Gastroesophageal sphincter (tissue), 4 donors: Measurements from ENCODE around the gene ZSCAN9. TPM values are rescaled to one million over a fixed set of nuclear protein-coding genes. Genes with fewer than 3 reads are reported as not detected.

Experiments
- ATAC-seq: fragments of 150-250 bp; one replicate; pipeline ENCODE4 v1.9.1; 2016; ENCODE audit warnings: mild to moderate bottlenecking, moderate library complexity
- H3K27ac ChIP-seq, 4 donors: fragments of 200-600 bp; sonication (generic) in 3 of 4; 1 replicate in 3 of 4; 2 replicates in 1 of 4; pipeline ENCODE4 v1.5.1; 2016 to 2019
- H3K27me3 ChIP-seq: fragments of 200-600 bp; sonication (generic); one replicate; pipeline ENCODE4 v1.5.1; 2019
- H3K36me3 ChIP-seq, 2 donors: fragments of 200-600 bp; sonication (generic); one replicate each; pipeline ENCODE4 v1.5.1; 2019; ENCODE audit warnings: control low read depth in 1 of 2
- H3K4me1 ChIP-seq, 3 donors: fragments of 200-600 bp; sonication (generic); 1 replicate in 2 of 3; 2 replicates in 1 of 3; pipeline ENCODE4 v1.5.1; 2016 to 2019; ENCODE audit warnings: control low read depth in 2 of 3
- H3K4me3 ChIP-seq, 2 donors: fragments of 200-600 bp; sonication (generic); one replicate each; pipeline ENCODE4 v1.5.1; 2019; ENCODE audit warnings: mild to moderate bottlenecking in 1 of 2, moderate library complexity in 1 of 2
- H3K9me3 ChIP-seq, 3 donors: fragments of 200-600 bp; sonication (generic); one replicate each; pipeline ENCODE4 v1.5.1; 2017 to 2019; ENCODE audit warnings: control low read depth in 2 of 3
- EP300 ChIP-seq: sonication (generic); formaldehyde crosslinking; IDR thresholded peaks from one replicate; pipeline ENCODE4 v1.6.1; 2017; ENCODE audit warnings: antibody characterized with exemption, mild to moderate bottlenecking
- POLR2A ChIP-seq, 2 donors: fragments of 450-650 bp; IDR thresholded peaks; one replicate each; pipeline ENCODE4 v1.6.1; 2017; ENCODE audit warnings: antibody characterized with exemption in 2 of 2, mild to moderate bottlenecking in 2 of 2, moderate library complexity in 1 of 2
- POLR2AphosphoS5 ChIP-seq: sonication (generic); formaldehyde crosslinking; IDR thresholded peaks from one replicate; pipeline ENCODE4 v1.6.1; 2017; ENCODE audit warnings: antibody characterized with exemption
- WGBS, 2 donors: methylation state at CpG; one replicate each; pipeline ENCODE4 v1.1.5; 2018; ENCODE audit warnings: low coverage in 1 of 2; 5-methylcytosine and 5-hydroxymethylcytosine counted together
- total RNA-seq, 4 donors: library from RNA; depleted of rRNA; stranded (reverse); fragments of >200 nt; gene quantifications; one replicate each; pipeline ENCODE4 v1.1.0, GENCODE V29; 2016
- TF ChIP-seq, protein P1 (sequence below), 4 experiments: fragments of 200-600 bp in 2 of 4; fragments of 450-650 bp in 2 of 4; sonication (generic) in 1 of 4; IDR thresholded peaks; one replicate each; pipeline ENCODE4 v1.5.1; 2017 to 2019; ENCODE audit warnings: antibody characterized with exemption in 4 of 4, mild to moderate bottlenecking in 2 of 4, moderate library complexity in 2 of 4

Gene ZSCAN9
- total RNA-seq, 4 donors from 2014 or later, result 11.4 to 17.1 (median 12.9) TPM

GRCh38 chr6:28252009-28252975, 27.2 kb downstream of the ZSCAN9 start, which contains the start of gene ZKSCAN4:
TSS of gene ZKSCAN4 (minus strand) at chr6:28252269. CDS start at chr6:28251980, 289 bp downstream.
- peak within 1 kb of the TSS; percentile 2 to 76 (median 60) for H3K27ac ChIP-seq
- peak within 1 kb of the TSS; percentile 46 to 63 for H3K4me3 ChIP-seq
- H3K4me1 ChIP-seq, result peaks cover 7 to 25% (median 13%) of the 10 kb centered on the region in 3 donors
- 7 to 23% methylated on average over 5 to 9 of the region's 14 CpGs for WGBS, 2 donors
- TF ChIP-seq EP300 (no peak), POLR2A (IDR thresholded peaks at IDR 0.05) (no peak), POLR2AphosphoS5 (peak; percentile 14)
- TF ChIP-seq, protein P1, sequence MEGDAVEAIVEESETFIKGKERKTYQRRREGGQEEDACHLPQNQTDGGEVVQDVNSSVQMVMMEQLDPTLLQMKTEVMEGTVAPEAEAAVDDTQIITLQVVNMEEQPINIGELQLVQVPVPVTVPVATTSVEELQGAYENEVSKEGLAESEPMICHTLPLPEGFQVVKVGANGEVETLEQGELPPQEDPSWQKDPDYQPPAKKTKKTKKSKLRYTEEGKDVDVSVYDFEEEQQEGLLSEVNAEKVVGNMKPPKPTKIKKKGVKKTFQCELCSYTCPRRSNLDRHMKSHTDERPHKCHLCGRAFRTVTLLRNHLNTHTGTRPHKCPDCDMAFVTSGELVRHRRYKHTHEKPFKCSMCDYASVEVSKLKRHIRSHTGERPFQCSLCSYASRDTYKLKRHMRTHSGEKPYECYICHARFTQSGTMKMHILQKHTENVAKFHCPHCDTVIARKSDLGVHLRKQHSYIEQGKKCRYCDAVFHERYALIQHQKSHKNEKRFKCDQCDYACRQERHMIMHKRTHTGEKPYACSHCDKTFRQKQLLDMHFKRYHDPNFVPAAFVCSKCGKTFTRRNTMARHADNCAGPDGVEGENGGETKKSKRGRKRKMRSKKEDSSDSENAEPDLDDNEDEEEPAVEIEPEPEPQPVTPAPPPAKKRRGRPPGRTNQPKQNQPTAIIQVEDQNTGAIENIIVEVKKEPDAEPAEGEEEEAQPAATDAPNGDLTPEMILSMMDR (IDR thresholded peaks at IDR 0.05), result no peak
- peaks cover 0 to 19% of the 10 kb centered on the region in 2 donors for H3K36me3 ChIP-seq
- H3K9me3 ChIP-seq, result no peaks in the 10 kb centered on the region
- H3K27me3 ChIP-seq, result no peaks in the 10 kb centered on the region
- peak; percentile 96 for ATAC-seq

GRCh38 chr6:28254121-28254519, 29.0 kb downstream of the ZSCAN9 start:
- TF ChIP-seq EP300 (no peak), POLR2A (IDR thresholded peaks at IDR 0.05) (no peak), POLR2AphosphoS5 (no peak)
- TF ChIP-seq, protein P1 (IDR thresholded peaks at IDR 0.05), result no peak
- Histone ChIP-seq H3K4me1 (peaks cover 7 to 32% (median 13%) of the 10 kb centered on the region in 3 donors), H3K4me3 (no peak overlapping the region), H3K27ac (no peak overlapping the region), H3K9me3 (no peaks in the 10 kb centered on the region), H3K27me3 (no peaks in the 10 kb centered on the region), H3K36me3 (peaks cover 0 to under 1% of the 10 kb centered on the region in 2 donors)
- ATAC-seq, result no peak
- WGBS, 2 donors, result 73% methylated on average over 1 of the region's 1 CpG; no CpG with 5 or more reads in 1 of the 2 donors

DNA sequence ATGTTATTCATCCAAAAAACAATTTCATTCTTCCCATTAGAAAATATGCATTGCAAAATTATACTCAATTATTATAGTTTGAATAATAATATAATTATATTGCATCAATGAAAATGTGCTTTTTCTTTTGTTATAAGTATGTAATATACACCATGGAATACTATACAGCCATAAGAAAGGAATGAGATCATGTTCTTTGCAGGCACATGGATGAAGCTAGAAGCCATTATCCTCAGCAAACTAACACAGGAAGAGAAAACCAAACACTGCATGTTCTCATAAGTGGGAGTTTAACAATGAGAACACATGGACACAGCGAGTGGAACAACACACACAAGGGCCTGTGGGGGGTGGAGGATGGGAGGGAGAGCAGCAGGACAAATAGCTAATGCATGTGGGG, 32.0 kb downstream of the ZSCAN9 start:
- no peak for ATAC-seq
- TF ChIP-seq EP300 (no peak), POLR2AphosphoS5 (no peak), POLR2A (IDR thresholded peaks at IDR 0.05) (no peak)
- TF ChIP-seq, protein P1 (IDR thresholded peaks at IDR 0.05), result no peak
- no peak overlapping the region for H3K27ac ChIP-seq
- H3K9me3 ChIP-seq, result peaks cover 0 to 23% (median 3%) of the 10 kb centered on the region in 3 donors
- no peak overlapping the region for H3K4me3 ChIP-seq
- no peaks in the 10 kb centered on the region for H3K27me3 ChIP-seq
- H3K36me3 ChIP-seq, result no peaks in the 10 kb centered on the region
- WGBS, 2 donors, result no CpG with 5 or more reads among the region's 1 CpG
- peaks cover 0 to 22% (median 6%) of the 10 kb centered on the region in 3 donors for H3K4me1 ChIP-seq

DNA sequence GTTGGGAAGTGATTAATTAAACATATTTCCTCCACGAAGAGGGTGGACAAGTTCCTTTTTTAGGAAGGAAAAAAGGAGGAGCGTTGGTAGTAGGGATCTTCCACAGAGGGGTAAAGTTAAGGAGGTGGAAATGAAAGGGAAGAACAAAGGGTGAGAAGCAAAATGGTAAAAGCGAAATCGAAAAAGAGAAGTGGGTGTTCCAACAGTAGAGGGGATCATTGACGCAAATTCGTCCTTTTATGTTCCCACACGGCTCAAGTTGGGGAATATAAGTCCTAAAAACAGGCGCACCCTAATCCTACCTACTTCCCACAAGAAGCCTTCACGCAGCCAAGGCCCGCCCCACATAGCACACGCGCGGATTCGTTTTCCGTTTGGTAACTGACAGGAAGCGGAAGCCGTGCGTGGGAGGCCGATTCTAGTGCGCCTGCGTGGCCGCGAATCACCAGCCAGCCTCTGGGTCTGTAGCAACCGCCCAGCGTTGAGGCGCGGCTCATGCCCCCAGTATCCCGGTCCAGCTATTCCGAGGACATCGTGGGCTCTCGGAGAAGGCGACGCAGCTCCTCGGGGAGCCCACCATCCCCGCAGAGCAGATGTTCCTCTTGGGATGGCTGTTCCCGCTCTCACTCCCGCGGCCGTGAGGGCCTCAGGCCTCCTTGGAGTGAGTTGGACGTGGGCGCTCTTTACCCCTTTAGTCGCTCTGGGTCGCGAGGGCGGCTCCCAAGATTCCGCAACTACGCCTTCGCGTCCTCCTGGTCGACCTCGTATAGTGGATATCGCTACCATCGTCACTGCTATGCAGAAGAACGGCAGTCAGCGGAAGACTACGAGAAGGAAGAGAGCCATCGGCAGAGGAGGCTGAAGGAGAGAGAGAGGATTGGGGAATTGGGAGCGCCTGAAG, 34.1 kb downstream of the ZSCAN9 start, which contains the start of gene NKAPL:
Gene NKAPL, plus strand, starts transcription at position 421 of the 901 bp plus-strand sequence. Its CDS starts 75 bp downstream, at position 496.
- peak; percentile 91 for ATAC-seq

More for the DNA sequence above, 34.1 kb downstream of the ZSCAN9 start, which contains the start of gene NKAPL:
- no peaks in the 10 kb centered on the region for H3K27me3 ChIP-seq
- H3K9me3 ChIP-seq, result peaks cover 0 to 23% (median 3%) of the 10 kb centered on the region in 3 donors
- peaks cover 0 to 13% (median 0%) of the 10 kb centered on the region in 3 donors for H3K4me1 ChIP-seq
- peak within 1 kb of the TSS; percentile 23 to 55 for H3K4me3 ChIP-seq
- no peaks in the 10 kb centered on the region for H3K36me3 ChIP-seq
- peak within 1 kb of the TSS in 2 of 4 donors; percentile 3 to 45 for H3K27ac ChIP-seq
- TF ChIP-seq POLR2A (IDR thresholded peaks at IDR 0.05), result no peak
- TF ChIP-seq POLR2AphosphoS5, result peak; percentile 46
- TF ChIP-seq, protein P1 (IDR thresholded peaks at IDR 0.05), result no peak
- 16 to 20% methylated on average over 16 to 17 of the region's 58 CpGs for WGBS, 2 donors
